NB4 (cell line): ENCODE data around the gene DBNDD2.

ENCODE experiments used
- DNase-seq: peaks from one replicate; pipeline ENCODE4 v3.0.0; 2010; ENCODE audit warnings: low read depth
- H3K4me3 ChIP-seq: one replicate; pipeline ENCODE4 v1.5.1; 2011; ENCODE audit warnings: mild to moderate bottlenecking, low read depth, low read length, moderate library complexity
- MAX ChIP-seq: IDR thresholded peaks from 2 replicates; pipeline ENCODE4 v1.6.1; 2011; ENCODE audit warnings: low read depth, low read length
- MYC ChIP-seq: IDR thresholded peaks from 2 replicates; pipeline ENCODE4 v1.6.1; 2011; ENCODE audit warnings: low read depth, low read length
- POLR2A ChIP-seq: IDR thresholded peaks from 2 replicates; pipeline ENCODE4 v1.6.1; 2011; ENCODE audit warnings: mild to moderate bottlenecking; ENCODE audit not compliant: insufficient read length; ENCODE audit errors: extremely low read depth
- TF ChIP-seq, protein P1 (sequence below): IDR thresholded peaks from one replicate; pipeline ENCODE4 v1.5.1; 2012; ENCODE audit warnings: low read depth, low read length

Gene DBNDD2

DNA sequence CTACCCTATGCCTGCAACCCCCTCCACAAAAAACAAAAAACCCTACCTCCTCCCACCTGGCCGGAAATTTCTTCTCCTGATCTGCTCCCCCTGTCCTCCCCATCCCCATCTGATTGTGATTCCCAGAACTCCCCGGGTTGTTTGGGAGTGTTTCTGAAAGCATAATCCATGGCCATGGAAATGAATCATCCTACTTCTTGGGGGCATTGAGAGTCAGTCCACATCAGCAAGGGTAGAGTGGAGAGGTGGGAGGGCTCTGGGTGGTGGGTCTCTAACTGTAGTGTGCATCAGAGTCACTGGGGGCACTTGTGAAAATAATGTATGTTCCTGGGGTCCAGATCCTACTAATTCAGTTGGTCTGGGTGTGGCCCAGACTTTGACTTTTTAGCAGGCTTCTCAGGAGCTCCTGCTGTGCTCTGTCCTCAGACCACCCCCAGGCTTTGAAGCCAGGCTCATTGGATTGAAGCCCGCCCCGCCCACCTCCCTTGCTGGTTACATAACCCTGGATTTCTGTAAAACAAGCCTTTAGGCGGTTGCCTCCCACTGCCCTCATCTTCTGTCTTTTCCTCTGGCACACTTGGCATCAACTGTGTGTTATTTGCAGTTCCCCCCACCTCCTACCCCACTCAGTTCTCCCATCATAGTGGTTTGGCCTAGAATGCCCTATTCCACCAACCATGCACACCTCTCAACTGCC lies 18.4 kb downstream of the DBNDD2 start:
- H3K4me3 ChIP-seq = no peak overlapping the region
- peak; percentile 61 for DNase-seq
- TF ChIP-seq, protein P1, sequence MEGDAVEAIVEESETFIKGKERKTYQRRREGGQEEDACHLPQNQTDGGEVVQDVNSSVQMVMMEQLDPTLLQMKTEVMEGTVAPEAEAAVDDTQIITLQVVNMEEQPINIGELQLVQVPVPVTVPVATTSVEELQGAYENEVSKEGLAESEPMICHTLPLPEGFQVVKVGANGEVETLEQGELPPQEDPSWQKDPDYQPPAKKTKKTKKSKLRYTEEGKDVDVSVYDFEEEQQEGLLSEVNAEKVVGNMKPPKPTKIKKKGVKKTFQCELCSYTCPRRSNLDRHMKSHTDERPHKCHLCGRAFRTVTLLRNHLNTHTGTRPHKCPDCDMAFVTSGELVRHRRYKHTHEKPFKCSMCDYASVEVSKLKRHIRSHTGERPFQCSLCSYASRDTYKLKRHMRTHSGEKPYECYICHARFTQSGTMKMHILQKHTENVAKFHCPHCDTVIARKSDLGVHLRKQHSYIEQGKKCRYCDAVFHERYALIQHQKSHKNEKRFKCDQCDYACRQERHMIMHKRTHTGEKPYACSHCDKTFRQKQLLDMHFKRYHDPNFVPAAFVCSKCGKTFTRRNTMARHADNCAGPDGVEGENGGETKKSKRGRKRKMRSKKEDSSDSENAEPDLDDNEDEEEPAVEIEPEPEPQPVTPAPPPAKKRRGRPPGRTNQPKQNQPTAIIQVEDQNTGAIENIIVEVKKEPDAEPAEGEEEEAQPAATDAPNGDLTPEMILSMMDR = no peak
- TF ChIP-seq MAX = no peak
- no peak for TF ChIP-seq POLR2A
- TF ChIP-seq MYC = no peak

GRCh38 chr20:45427236-45428149 lies 19.4 kb downstream of the DBNDD2 start:
- TF ChIP-seq POLR2A = no peak
- no peak overlapping the region for H3K4me3 ChIP-seq
- DNase-seq = no peak

DNA sequence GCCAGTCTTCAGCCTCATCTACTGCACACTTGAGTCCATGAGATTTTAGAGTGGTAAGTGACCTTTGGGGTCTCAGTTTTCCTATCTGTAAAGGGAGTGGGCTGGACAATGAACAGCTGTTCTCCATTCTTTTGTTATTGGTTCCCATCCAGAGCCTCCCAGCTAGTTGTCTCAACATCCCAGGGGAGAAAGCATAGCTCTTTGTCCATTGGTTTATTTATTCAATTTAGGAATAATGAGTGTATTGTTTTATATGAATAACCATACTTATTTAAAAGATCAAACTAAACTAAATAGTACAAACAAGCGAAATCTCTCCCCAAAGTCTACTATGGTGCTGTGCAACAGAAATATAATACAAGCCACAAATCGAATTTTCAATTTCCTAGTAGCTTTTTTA lies 21.5 kb downstream of the DBNDD2 start:
- no peak overlapping the region for H3K4me3 ChIP-seq
- DNase-seq = no peak
- TF ChIP-seq POLR2A (no peak), MAX (no peak), MYC (no peak)
- TF ChIP-seq, protein P1 = no peak

DNA sequence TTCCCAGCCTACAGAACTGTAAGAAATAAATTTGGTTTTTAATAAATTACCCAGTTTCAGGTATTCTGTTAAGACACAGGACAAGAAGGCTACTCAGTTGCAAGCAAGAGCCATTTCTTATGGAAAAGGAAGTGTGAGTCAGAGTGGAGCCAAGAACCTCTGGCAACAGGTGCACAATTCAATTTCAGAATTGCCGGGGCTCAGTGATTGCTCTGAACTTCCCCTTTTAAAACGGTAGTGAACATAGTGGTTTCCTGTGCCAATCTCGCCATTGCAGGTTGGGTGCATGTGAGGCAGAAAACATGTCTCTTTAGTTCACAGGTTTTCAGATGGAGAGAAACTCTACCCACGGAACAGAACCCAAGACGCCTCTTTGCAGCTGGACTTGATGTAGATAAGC lies 24.2 kb downstream of the DBNDD2 start:
- no peak overlapping the region for H3K4me3 ChIP-seq
- TF ChIP-seq POLR2A (no peak), MAX (peak; percentile 58; the same call in 1 of the 2 replicates)
- TF ChIP-seq, protein P1 = no peak
- peak; percentile 91 for DNase-seq

DNA sequence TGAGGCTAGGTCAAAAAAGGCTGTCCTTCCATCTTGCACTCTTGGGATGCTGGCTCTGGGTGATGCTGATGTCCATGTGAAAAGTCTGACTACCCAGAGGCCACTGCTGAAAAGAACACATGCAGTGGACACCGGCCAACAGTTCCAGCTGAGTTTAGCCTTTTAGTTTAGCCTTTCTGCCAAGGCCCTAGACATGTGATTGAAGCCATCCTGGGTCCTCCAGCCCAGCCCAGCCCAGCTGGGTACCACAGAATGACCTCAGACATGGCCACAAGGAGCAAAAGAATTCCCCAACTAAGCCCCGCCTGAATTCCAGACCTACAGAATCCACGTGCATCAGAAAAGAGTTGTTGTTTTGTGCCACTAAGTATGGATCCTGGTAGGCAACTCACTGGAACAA lies 25.2 kb downstream of the DBNDD2 start:
- TF ChIP-seq MAX (no peak), POLR2A (no peak), MYC (no peak)
- TF ChIP-seq, protein P1 = no peak
- DNase-seq = no peak
- no peak overlapping the region for H3K4me3 ChIP-seq

- TF ChIP-seq POLR2A (no peak), MAX (no peak), MYC (no peak)
- TF ChIP-seq, protein P1 = no peak
- no peak overlapping the region for H3K4me3 ChIP-seq
- DNase-seq = no peak
Measured at GRCh38 chr20:45433976-45434375, 25.9 kb downstream of the DBNDD2 start.
